Measurements from ENCODE around the gene CBX4.

CBX4 gene

DNA sequence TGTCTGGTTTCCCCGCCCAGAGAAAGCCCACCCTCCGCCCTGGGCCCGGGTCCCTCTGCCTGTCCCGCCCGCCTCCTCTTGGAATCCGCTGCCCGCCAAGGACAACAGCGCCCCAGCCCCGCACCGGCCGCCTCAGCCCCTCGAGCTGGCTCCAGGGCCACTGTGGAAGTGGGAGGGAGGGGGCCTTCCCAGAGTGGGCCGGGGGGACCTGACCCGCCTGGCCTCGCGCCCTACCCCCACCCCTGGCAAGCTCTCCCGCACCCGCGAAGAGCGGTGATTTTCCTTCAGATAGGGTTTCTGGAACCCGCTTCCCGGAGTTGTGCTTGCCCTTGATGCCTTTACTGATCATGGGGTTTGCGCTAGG, 40.1 kb downstream of the CBX4 start:
- peak; percentile 33 for DNase-seq

GRCh38 chr17:79798299-79799173, 40.7 kb downstream of the CBX4 start:
- peak; percentile 50 for DNase-seq

GRCh38 chr17:79797492-79798298, 41.5 kb downstream of the CBX4 start:
- peak; percentile 46 for DNase-seq

DNA sequence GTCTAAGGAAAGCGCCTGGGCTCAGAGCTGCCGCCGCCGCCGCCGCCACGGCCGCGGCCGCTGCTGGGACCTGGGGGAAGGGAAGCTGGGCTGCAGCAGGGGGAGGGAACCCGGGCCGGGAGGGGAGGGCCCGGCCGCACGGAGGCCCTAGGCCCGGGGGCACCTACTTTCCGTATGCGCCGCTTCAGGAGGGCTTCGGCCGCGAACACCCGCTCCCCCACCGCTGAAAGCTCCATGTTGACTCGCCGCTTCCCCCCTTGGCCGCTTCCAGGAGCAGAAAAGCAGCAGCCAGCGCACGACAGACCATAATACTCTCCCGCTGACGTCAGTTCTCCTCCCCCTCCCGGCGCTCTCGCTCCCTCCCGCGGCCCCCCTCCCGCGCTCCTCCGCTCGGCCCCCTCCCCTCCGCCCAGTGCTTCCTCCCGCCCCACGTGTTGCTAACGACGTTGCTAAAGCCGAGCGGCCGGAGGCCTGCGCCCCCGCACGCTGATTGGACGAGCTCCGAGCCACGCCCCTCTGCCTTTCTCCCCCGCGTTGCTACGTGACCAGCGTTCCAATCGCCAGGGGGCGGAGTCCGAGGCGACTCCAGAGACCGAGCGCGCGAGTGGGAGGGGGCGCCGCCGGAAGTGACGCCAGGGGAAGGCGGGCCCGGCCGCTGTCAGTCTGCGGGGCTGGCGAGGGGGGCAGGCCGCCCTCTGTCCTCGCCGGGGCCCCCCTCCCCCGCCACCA, 42.3 kb downstream of the CBX4 start, which contains the start of gene CBX8:
Gene CBX8, minus strand, starts transcription at position 315 of the 729 bp plus-strand sequence. Its CDS starts 79 bp downstream, at position 236.
- DNase-seq: peak; percentile 98

DNA sequence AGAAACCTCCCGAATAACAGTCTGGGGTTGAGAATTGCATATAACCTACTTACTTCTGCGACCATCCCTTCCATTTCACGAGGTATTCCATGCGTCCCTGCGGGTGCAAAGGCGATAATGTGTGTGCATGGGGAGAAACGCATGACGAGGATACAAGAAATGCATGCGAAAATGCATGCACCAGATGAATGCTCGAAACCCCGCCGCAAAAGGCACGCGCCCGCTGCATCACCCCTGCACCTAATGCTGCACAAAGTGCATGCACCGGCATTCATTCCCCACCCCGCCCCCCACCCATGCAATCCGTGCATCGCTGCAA, 42.8 kb downstream of the CBX4 start:
- no peak for DNase-seq

DNA sequence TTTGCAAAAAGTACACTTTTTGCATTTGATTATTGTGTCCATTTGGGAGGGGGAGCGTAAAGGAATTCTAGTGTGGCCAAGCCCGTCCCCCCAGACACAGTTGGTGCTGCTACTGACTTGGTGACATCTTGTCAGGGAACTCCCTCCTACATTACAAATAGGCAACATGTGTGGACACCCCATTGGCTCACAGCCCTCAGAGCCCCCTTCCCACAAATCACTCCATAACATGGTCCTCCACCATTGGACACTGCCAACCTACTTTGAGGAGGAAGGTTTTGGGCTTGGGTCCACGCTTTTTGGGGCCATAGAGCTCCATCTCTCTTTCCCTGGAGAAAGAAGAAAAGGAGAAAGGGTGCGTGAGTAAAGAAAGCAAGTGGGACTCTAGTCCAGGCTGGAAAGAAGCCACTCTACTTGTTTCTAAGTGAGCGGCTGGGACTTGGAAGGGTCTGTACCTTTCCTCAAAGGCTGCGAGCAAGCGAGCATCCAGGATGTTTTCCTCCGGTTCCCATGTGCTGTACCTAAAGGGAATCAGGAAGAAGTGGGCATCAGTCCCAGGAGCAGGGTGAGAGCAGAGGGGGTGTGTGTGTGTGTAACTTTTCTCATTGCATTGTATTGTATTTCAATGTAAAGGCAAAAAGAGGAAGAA, 43.3 kb downstream of the CBX4 start:
- no peak for DNase-seq

DNA sequence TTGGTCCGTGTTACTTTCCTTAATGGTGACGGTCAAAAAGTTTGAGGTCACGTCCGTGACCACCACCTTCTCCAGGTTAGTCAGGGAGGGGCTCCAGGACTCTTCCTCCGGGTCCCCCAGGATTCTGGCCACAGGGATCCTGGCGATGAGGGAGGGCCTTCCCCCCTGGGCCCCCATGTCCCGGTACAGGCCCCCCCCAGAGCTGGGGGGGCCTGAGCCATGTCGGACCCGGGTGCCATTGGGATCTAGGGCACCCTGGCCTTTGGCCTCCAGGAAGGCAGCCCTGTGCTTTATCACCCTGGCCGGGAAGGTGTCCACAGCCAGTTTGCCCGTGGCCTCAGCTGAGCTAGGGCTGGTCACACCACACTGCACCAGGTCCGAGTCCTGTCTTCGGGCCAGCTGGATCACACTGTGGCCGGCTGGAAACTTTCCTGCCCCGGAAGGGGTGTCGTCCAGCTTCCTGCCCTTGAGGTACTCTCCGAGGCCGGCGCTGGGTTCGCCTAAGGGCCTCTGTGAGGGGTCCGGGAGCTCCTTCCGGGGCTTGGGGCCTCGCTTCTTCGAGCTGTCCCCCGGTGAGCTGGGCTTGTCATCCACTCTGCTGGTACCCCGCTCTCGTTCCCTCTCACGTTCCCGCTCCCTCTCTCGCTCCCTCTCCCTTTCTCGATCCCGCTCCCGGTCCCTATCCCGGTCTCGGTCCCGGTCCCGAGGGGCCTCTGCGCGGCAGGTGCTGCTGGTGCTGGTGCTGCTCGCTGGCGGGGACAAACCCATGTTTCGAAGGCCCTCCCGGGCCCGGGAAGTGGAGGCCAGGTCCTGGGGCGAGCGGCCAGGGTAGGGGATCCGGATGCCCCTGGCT, 44.4 kb downstream of the CBX4 start:
- no peak for DNase-seq

GRCh38 chr17:79793924-79794304, 45.3 kb downstream of the CBX4 start:
- no peak for DNase-seq

DNA sequence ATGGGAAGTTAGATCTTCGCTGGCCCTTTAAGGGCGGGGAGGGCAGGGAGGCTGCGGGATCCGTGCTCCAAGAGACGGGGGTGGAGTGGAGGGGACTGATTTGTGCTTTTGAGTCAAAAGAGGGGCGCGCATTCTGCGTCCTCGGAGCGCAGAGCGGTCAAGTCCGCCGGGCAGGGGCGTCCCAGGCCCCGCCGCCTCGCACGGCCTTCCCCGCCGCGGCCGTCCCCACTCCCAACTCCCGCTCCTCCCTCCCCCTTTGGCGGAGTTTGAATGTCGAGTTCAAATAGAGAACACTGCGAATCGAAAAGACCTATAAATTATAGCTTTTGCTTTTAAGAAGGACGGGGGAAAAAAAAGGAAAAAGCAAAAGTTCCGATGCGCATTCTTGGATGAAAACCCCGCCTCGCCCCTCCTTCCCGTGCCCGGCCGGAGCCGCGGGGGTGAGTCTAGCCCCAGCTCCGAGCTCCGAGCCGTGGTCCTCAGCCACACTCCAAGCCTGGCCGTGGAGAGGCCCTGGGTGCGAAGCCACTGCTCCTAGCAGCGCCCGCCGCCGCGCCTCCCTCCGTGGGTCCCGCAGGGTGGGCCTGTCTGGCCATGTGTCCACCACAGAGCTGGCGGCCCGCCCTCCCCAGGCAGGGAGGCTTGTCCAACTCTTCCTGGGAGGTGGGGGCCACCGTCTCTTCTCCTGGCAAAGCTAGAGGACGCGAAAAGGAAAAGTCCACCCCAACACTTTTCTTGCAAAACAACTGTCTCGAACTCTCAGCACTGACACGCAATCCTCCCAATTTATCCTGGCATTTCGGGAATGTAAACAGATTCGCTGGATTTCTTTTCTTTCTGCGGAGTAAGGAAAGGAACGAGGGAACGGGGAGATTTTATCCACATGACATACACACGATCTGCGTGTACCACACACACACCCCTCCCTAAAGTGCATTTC, 46.0 kb downstream of the CBX4 start:
- no peak for DNase-seq

- DNase-seq: no peak
Observed at GRCh38 chr17:79792341-79792871, 46.8 kb downstream of the CBX4 start.

- no peak for DNase-seq
Observed at GRCh38 chr17:79791735-79792161, 47.5 kb downstream of the CBX4 start.

- peak; percentile 36 for DNase-seq
Observed at GRCh38 chr17:79790805-79791734, 48.2 kb downstream of the CBX4 start.

- peak; percentile 45 for DNase-seq
Observed at GRCh38 chr17:79789943-79790804, 49.1 kb downstream of the CBX4 start.

- DNase-seq: no peak
Observed at GRCh38 chr17:79788989-79789942, 50.0 kb downstream of the CBX4 start.

- no peak for DNase-seq
Observed at GRCh38 chr17:79788455-79788854, 50.8 kb downstream of the CBX4 start.

DNA sequence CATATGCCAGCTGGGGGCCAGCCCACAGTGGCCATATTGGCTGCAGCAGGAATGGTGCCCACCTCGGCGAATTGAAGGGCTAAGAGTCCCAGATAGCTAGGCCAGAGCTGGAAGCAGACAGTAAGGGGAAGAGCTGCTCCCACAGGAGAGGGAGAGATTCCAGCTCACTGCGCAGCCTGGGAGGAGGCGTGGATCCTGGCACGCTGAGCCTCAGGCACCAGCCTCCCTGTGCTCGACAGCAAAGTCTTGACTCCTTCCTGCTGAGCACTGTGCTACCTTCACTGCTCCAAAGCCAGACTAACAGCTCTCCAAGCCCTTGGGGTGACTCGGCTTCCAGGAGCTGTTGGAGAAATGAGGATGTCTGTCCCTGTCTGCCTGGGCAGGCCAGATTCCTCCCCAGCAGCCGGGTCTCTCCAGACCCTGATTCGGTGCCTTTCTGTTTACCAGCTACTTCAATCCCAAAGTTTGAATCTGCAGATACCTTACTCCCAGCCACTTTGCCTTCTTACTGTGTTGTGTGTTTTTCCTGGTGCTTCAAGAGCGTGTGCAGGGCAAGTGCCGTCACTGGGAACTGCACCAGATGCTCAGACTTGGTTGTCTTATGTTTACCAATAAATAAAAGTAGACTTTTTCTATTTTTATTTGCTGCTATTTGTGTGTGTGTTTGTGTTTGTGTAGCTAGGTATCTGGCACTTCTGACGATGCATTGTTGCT, 52.2 kb downstream of the CBX4 start:
- DNase-seq: no peak
